COR-L47 (cell line): ENCODE results near the gene JARID2.
A peak's percentile ranks its signal among the peaks of the same experiment; 100 is the strongest.

Experiments used
- DNase-seq: peaks from one replicate; lab custom pipeline; 2025; lab: John Stamatoyannopoulos, UW

Gene JARID2

DNA sequence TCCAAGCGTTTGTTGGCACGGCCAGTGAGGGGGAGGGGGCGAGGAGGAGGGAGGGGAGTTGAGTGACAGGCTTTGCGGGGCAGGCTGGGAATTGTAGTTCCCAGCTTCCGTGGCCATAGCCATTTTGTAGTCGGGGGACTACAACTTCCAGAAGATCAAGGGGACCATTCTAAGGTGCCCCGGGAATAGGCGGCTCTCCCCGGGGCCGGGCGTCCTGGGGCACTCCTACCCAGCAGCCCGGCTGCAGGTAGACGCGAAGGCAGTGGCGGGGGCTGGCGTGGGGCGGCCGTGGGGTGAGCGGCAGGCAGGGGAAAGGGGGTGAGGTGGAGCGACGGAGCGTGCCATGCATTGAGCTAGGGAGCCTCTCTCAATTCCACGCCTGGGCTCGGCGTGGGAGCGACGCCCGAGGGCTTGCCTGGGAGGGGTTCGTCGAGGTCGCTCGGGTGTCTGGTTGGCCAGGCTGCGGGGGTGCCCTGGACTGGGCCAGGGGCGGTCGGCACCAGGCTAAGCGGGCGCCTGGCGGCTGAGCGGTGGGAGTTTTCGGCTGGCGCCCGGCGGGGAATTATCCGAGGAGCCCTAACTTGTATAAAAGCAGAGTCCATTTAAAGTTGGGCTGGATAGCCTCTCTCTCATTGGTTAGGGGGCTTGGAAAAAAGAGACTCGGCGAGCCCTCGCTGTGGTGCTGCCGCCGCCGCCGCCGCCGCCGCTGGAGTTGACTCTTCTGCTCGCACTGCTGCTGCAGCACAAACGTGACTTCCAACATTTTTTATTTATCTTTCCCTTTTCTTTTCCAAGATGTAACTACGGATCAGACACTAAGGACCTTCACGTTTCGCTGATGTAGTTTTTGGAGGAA, at the start of gene JARID2:
TSS of gene JARID2 (plus strand) at position 709 of the 856 bp plus-strand sequence. CDS start 471 bp downstream, outside the sequence.
- peak; percentile 93 for DNase-seq

DNA sequence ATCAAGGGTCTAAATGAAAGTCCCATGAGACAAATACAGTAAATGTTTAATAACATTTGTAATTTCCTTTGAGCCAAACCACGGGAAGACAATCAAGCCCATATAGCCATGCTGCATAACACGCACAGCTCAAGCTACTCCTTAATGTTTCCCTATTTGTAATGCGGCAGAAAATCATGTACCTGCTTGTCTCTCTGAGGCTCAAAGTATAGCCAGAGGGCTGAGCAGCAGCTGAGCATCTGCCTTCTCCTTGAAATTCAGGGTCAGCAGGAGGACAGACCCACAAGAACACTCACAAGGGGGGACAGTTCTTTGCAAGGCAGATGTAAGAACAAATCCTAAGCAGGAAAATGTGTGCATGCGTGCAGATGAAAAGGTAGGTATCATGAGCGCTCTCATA, 45.8 kb upstream of the JARID2 start:
- no peak for DNase-seq

GRCh38 chr6:15205321-15205720, 40.5 kb upstream of the JARID2 start:
- no peak for DNase-seq

- DNase-seq = no peak
Observed at GRCh38 chr6:15206887-15207286, 39.0 kb upstream of the JARID2 start.

DNA sequence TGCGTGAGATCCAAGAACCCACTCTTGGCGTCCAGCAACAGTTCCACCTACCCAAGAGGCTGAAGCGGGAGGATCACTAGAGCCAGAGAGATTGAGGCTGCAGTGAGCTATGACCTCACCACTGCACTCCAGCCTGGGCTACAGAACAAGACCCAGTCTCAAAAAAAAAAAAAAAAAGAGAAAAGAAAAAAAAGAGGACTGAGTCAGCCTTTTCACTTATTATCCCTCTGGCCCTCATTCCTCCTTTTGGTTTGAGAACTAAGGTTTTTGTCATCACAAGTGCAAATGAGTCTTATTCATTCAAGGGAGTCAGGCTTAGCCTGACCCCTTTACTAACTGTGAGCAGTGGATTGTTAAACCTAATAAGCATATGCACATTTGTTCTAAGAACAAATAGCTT, 37.9 kb upstream of the JARID2 start:
- no peak for DNase-seq

GRCh38 chr6:15213838-15214400, 31.9 kb upstream of the JARID2 start:
- DNase-seq = no peak

DNA sequence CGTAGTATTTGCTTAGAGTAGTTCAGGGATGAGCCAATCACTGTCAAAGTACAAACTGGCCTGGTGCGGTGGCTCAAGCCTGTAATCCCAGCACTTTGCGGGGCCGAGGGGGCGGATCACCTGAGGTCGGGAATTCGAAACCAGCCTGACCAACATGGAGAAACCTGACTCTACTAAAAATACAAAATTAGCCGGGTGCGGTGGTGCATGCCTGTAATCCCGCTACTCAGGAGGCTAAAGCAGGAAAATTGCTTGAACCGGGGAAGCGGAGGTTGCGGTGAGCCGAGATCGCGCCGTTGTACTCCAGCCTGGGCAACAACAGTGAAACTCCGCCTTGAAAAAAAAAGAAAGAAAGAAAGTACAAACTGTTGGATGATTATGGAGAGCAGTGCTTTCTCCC, 27.5 kb upstream of the JARID2 start:
- no peak for DNase-seq

GRCh38 chr6:15220062-15220461, 25.8 kb upstream of the JARID2 start:
- no peak for DNase-seq

DNA sequence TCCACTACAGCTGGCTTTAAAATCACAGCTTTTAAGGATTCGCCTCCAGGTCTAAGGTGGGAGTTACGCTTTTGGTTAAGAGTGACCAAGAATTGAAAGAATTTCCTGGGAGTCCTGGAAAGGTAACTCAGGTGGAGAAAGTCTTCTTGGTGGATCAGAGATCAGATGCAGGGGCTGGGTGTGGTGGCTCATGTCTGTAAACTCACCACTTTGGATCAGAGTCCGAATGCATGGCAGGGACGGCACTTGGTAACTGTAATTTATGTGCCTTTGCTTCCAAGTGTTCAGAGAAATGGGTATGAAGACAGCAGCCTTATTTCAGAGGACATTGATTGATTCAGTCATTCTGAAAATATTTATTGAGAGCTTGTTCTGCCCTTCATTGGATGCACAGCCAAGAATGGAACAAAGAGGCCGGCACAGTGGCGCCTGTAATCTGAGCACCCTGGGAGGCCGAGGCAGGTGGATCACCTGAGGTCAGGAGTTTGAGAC, 18.0 kb upstream of the JARID2 start:
- DNase-seq = no peak

- DNase-seq = no peak
Observed at GRCh38 chr6:15230827-15231226, 15.0 kb upstream of the JARID2 start.

GRCh38 chr6:15232836-15233510, 12.9 kb upstream of the JARID2 start:
- no peak for DNase-seq

DNA sequence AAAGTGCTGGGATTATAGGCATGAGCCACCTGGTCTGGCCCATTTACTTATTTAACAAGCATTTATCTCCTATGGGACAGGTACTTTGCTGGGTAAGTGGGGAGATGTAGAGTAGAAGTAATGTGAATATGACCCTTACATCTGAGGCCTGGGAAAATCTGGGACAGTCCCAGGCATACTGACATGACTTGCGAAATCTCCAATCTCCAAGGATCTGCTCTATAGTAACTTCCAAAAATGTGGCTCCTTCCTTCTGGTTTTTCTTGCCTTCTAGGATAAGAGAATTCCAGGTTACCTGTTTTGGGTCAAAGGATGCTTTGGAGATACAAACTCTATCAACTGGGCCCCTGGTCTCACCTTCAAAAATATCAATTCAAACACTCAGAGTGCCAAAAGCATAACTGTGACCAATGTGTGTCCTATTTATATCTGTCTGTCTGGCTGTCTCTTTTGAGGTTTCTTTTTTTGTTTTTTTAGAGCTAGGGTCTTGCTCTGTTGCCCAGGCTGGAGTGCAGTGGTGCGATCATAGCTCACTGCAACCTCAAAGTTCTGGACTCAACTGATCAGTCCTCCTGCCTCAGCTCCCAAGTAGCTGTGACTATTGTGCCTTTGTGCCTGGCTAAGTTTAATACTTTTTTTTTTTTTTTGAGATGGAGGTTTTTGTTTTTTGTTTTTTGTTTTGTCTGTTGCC, 11.7 kb upstream of the JARID2 start:
- DNase-seq = no peak

- no peak for DNase-seq
Observed at GRCh38 chr6:15239616-15240364, 6.1 kb upstream of the JARID2 start.

DNA sequence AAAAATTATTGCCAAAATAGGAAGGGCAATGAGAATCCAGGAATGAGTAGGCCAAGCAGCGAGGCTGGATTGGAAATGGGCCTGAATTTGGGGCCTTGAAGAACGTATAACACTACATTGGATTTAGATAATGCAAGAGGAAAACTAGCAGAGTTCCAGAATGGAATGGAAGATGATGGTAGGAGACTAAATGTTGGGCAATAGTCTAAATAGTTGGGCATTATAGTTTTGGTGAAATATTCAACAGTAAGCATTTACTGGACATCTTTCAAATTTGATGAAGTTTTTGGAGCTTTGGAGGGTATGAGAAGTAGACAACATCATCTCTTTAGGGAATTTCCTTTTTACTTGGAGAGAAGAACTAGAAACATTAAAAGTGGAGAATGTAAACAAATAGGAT, 3.4 kb upstream of the JARID2 start:
- DNase-seq = no peak

DNA sequence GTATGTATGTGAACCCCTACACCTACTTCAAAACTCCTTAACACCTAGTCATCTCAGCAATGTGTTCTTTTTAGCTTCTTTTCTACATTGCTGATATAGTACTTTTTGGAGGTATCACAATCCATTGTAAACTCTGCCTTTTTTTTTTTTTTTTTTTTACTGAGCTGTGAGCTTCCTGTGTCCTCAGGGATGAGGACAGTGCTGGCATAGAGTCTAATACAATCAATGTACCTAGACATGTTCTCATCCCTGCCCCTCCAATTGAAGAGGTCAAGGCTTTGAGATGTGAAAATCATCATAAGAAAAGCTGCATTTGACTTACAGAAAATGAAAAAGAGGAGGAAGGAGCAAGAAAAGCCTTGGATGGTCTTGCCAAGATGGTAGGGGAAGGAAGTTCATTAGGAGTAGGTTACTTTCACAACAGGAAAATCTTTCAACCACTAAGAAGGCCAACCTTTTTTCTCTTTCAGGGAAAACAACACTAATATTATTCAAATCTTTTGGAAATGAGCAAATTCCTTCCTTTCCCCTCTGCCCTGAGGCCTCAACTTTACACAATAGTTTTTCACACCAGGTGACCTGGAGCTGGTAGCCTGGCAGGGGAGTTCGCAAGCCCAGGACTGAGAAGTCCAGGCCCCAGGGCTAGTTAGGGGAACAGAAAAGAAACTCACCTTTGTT, 2.8 kb upstream of the JARID2 start:
- no peak for DNase-seq

GRCh38 chr6:15243910-15244619, 1.8 kb upstream of the JARID2 start:
- no peak for DNase-seq

DNA sequence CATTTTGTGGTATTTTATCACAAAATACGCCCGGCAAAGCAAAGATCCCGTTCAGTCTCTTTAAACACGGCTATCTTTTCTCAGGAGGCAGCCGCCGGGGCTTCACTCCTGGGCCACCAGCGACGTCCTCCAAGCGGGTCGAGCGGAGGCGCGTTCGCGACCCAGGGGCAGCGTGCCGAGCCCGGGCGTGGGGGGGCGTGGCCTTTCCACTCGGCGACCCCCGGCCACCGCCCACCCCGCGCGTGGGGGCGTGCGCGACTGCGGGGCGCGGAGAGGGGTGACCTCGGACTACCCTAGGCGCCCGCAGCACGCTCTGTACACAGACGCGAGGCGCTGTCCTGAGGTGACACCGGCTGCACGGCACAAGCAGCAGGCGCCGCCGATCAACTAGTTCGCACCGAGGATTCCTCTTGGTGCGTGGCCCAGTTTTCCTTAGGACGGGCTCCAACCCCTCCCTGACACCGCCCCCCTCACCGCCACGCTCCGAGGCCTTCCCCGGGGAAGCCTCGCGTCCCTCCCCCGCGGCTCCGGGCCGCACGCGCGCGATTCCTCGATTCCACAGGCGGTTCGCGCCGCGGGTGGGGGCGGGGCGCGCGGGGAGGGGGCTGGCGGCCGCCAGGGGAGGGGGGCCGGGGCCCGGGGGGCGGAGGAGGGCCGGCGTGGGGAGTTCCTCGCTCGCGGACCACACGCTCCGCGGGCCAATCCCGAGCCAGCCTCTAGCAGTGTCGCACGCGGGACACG, 1.1 kb upstream of the JARID2 start:
- DNase-seq = peak; percentile 53

GRCh38 chr6:15246217-15246665, 372 bp downstream of the JARID2 start:
- DNase-seq = no peak

- DNase-seq = no peak
Observed at GRCh38 chr6:15246666-15247499, 1.0 kb downstream of the JARID2 start.
